Panc1 (cell line): ENCODE results near the gene CTDSP2.

ENCODE experiments used
- CTCF ChIP-seq: fragments of 450-650 bp; IDR thresholded peaks from 2 replicates; pipeline ENCODE4 v1.5.1; 2017; ENCODE audit warnings: mild to moderate bottlenecking
- POLR2AphosphoS5 ChIP-seq: IDR thresholded peaks from 2 replicates; pipeline ENCODE4 v1.6.1; 2012; ENCODE audit warnings: mild to moderate bottlenecking, low read depth, low read length, moderate library complexity
- REST ChIP-seq, 2 experiments: IDR thresholded peaks; 2 replicates each; pipeline ENCODE4 v1.6.1; 2011 to 2012; ENCODE audit warnings: low read depth in 2 of 2, control low read depth in 1 of 2, low read length in 1 of 2, mild to moderate bottlenecking in 1 of 2, moderate library complexity in 1 of 2; ENCODE audit not compliant: insufficient read depth in 1 of 2

- no peak for TF ChIP-seq REST (IDR thresholded peaks at IDR 0.05; ENCODE audit: insufficient read depth in 1 of 2, low read depth in 2 of 2, low read length in 1 of 2)
- no peak for TF ChIP-seq POLR2AphosphoS5
- no peak for TF ChIP-seq CTCF
Observed at GRCh38 chr12:57869927-57870318, 23.4 kb upstream of the CTDSP2 start.
